Activated CD8-positive, alpha-beta memory T cell treated with anti-CD3 and anti-CD28 coated beads for 4 hours (primary cell): Measurements from ENCODE around the gene LPCAT2.

ENCODE experiments used
- DNase-seq, 2 donors: peaks; one replicate each; pipeline ENCODE4 v3.0.0-alpha.2; 2020; ENCODE audit warnings: low read depth in 2 of 2

LPCAT2 gene

GRCh38 chr16:55508941-55509931 lies at the start of gene LPCAT2:
Gene LPCAT2 (plus strand): TSS chr16:55509072. CDS start chr16:55509182, 110 bp downstream.
- no peak for DNase-seq

- no peak for DNase-seq
Measured at GRCh38 chr16:55462241-55462640, 46.6 kb upstream of the LPCAT2 start.

GRCh38 chr16:55464375-55464774 lies 44.5 kb upstream of the LPCAT2 start:
- DNase-seq: no peak

- DNase-seq: peak; percentile 48 to 55
Measured at GRCh38 chr16:55465077-55465896, 43.6 kb upstream of the LPCAT2 start.

GRCh38 chr16:55466209-55466608 lies 42.7 kb upstream of the LPCAT2 start:
- DNase-seq: no peak

GRCh38 chr16:55467898-55468297 lies 41.0 kb upstream of the LPCAT2 start:
- no peak for DNase-seq

- DNase-seq: no peak
Measured at GRCh38 chr16:55468352-55468990, 40.4 kb upstream of the LPCAT2 start.

- no peak for DNase-seq
Measured at GRCh38 chr16:55469821-55470532, 38.9 kb upstream of the LPCAT2 start.

GRCh38 chr16:55470533-55471371 lies 38.1 kb upstream of the LPCAT2 start:
- DNase-seq: no peak

GRCh38 chr16:55471448-55472097 lies 37.3 kb upstream of the LPCAT2 start:
- no peak for DNase-seq

GRCh38 chr16:55473587-55473986 lies 35.3 kb upstream of the LPCAT2 start:
- no peak for DNase-seq

- no peak for DNase-seq
Measured at GRCh38 chr16:55474821-55475220, 34.1 kb upstream of the LPCAT2 start.

- no peak for DNase-seq
Measured at GRCh38 chr16:55475919-55476318, 33.0 kb upstream of the LPCAT2 start.

GRCh38 chr16:55476625-55477533 lies 32.0 kb upstream of the LPCAT2 start:
- DNase-seq: no peak

GRCh38 chr16:55477736-55478135 lies 31.1 kb upstream of the LPCAT2 start:
- DNase-seq: no peak

GRCh38 chr16:55478827-55479429 lies 29.9 kb upstream of the LPCAT2 start, which contains the start of gene MMP2:
Gene MMP2 (plus strand): TSS chr16:55479198. CDS start chr16:55479480, 282 bp downstream.
- DNase-seq: no peak

- DNase-seq: no peak
Measured at GRCh38 chr16:55479430-55480140, 29.3 kb upstream of the LPCAT2 start.

GRCh38 chr16:55480228-55480655 lies 28.6 kb upstream of the LPCAT2 start:
- DNase-seq: no peak
